ENCODE results near the gene ATP10A. TPM values are rescaled to one million over a fixed set of nuclear protein-coding genes. Genes with fewer than 3 reads are reported as not detected.

ATP10A gene
- polyA plus RNA-seq (2014; cell fraction: cytosol; rRNA removed), result not detected in 2 replicates
- not detected in 2 replicates for polyA plus RNA-seq (2014; cell fraction: nucleus; rRNA removed)

- no peak for DNase-seq (ENCODE audit: low spot score)
These were observed at the start of gene ATP10A for GRCh38 chr15:25863111-25863967. Gene ATP10A, minus strand, starts transcription at chr15:25863327. Its CDS starts 231 bp downstream, at chr15:25863096.

GRCh38 chr15:25912035-25912434 lies 48.9 kb upstream of the ATP10A start:
- DNase-seq (ENCODE audit: low spot score), result no peak

DNA sequence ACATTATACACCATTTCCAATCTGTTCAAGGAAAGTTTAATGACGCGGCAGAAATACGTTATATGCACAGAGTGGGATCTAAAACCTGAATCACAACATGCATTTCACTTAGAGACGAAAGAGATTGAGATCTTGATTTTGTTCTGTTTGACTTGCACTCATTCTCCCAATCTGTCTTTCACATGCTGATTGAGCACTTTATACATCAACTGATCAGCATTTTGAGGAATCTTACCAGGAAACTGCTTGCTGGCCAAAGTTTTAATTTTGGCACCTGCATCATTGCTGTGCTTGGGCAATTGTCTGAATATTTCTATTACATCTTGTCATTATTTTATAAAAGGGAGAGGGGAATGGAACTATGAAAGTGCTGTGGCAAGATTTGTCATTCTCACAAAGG lies 47.7 kb upstream of the ATP10A start:
- no peak for DNase-seq (ENCODE audit: low spot score)

DNA sequence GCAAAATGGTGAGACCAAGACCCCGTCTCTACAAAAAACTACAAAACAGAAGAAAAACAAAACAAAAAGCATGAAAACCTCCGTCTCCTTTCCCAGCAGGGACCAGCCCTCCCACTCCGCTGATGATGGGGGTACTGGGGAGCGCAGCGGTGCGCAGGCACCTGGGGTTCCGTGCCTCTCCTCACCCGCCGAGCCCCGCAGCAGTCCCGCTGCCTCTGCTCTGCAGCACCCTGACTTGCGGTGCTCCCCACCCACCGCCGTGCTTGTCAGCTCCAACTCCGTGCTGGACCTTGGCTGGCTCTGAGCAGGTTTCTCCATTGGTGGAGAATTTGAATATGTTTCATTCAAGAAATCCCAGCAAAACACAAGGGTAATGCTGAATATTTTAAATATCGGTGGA lies 46.7 kb upstream of the ATP10A start:
- no peak for DNase-seq (ENCODE audit: low spot score)

DNA sequence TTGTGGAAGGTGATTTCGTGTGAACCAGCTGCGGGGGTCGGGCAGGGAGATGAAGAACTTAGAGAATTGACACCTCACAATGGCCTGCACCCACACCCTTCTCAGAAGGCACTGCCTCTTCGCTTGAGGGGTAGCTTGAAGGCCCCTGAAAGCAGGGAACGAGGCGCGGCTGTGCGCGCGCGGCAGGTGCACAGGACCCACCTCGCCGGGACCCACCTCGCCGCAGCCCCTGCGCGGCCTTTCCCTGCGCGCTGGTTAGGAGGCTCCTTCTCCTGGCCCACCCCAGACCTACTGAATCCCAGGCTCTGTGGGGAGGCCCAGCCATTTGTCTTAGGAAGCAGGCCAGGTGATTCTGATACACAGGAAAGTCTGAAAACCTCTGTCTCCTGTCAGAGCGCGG lies 46.2 kb upstream of the ATP10A start:
- no peak for DNase-seq (ENCODE audit: low spot score)

- no peak for DNase-seq (ENCODE audit: low spot score)
These were observed 42.0 kb upstream of the ATP10A start for GRCh38 chr15:25905140-25905539.

GRCh38 chr15:25903024-25903581 lies 40.0 kb upstream of the ATP10A start:
- no peak for DNase-seq (ENCODE audit: low spot score)

- DNase-seq (ENCODE audit: low spot score), result no peak
These were observed 38.9 kb upstream of the ATP10A start for GRCh38 chr15:25901811-25902605.

GRCh38 chr15:25900901-25901300 lies 37.8 kb upstream of the ATP10A start:
- no peak for DNase-seq (ENCODE audit: low spot score)

DNA sequence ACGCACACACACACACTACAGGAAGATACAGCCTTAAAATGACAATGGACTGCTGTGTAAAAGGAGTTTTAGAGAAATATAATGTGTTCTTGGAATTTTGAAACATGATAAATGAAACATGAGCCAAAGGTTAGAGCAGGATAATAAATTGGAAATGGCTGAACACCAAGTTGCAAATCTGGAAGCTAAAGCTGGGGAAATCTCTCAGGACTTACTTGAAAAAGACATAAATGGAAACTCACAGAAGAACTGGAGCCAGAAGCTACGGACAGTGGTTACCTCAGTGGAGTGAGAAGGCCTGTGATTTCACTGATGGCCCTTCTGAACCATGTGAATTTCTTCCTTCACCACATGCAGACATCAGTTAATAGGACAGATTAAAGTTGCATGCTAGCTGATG lies 37.3 kb upstream of the ATP10A start:
- no peak for DNase-seq (ENCODE audit: low spot score)

- no peak for DNase-seq (ENCODE audit: low spot score)
These were observed 36.7 kb upstream of the ATP10A start for GRCh38 chr15:25899870-25900269.

GRCh38 chr15:25897658-25898057 lies 34.5 kb upstream of the ATP10A start:
- no peak for DNase-seq (ENCODE audit: low spot score)

GRCh38 chr15:25894371-25894902 lies 31.3 kb upstream of the ATP10A start:
- DNase-seq (ENCODE audit: low spot score), result no peak

DNA sequence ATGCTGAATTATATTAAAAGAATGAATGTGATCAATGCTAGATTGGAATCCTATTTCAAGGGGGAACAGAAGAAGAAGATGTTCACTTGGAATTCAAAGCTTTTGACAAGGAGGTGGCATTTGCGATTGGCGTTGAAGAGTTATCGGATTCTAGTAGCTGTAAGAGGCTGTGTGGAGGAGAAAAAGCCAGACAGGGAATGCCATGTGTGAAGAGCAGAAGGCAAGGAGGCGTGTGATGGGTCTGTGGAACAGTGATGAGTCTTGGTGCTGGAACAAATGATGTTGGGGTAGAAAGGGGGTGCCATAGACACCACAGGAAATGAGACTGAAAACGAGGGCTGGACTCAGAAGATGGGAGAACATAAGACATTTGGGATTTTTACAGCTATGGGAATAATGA lies 30.5 kb upstream of the ATP10A start:
- DNase-seq (ENCODE audit: low spot score), result no peak

DNA sequence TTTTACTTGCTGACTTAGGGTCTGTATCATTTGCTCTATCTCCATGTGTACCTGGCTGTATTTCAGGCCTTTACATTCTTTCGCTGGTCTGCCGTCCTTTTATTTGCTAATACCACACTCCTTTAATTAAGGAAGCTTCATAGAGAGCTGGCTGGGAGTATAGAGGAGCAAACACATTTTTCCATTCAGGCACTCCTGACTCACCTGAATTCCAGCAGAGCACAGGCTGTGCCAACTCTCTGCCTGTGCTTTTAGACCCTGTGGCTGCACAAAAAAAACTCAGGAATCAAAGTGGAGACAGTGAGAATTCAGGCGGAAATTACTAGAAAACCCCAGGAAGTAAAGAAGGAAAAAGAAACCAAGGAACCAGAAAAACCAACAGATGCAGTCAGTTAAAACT lies 29.0 kb upstream of the ATP10A start:
- DNase-seq (ENCODE audit: low spot score), result no peak

GRCh38 chr15:25891081-25891480 lies 28.0 kb upstream of the ATP10A start:
- DNase-seq (ENCODE audit: low spot score), result no peak

DNA sequence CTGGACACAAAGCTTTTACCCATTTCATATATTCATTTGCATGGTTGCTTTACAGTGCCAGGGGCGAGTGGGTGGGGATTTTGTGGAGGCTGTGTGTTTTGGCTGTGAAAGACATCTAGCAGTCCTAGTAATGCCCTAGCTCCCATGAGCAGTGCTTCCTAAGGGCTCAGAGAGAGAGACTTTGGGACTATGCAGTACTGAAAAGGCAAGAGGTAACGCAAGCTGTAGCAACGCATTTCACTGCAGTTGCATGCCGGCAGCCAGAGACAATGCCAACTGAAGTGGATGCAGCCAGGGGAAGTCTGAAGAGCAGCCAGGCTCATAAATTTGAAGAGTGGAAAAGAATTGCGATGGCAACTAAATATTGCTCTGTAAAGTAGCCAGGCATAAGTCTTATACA lies 27.4 kb upstream of the ATP10A start:
- no peak for DNase-seq (ENCODE audit: low spot score)

DNA sequence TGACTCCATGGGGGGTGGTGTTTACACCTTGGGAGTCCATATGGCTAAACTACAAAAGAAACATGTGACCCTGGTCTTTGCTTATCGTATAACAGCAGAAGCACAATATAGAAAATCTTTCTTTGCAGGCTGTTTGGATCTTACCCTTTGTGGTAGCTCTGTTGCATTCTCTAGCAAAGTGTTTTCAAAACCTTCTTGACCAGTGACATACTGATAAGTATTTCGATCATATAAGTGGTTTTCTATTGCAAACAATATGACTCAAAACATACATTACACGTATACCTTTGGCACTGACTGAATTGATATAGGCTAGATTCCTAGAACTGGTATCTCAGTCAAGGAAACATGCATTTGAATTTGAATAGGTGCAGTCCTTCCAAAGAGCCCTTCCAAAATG lies 24.7 kb upstream of the ATP10A start:
- DNase-seq (ENCODE audit: low spot score), result no peak

GRCh38 chr15:25886498-25887140 lies 23.5 kb upstream of the ATP10A start:
- DNase-seq (ENCODE audit: low spot score), result no peak

- DNase-seq (ENCODE audit: low spot score), result no peak
These were observed 21.2 kb upstream of the ATP10A start for GRCh38 chr15:25884370-25884769.

DNA sequence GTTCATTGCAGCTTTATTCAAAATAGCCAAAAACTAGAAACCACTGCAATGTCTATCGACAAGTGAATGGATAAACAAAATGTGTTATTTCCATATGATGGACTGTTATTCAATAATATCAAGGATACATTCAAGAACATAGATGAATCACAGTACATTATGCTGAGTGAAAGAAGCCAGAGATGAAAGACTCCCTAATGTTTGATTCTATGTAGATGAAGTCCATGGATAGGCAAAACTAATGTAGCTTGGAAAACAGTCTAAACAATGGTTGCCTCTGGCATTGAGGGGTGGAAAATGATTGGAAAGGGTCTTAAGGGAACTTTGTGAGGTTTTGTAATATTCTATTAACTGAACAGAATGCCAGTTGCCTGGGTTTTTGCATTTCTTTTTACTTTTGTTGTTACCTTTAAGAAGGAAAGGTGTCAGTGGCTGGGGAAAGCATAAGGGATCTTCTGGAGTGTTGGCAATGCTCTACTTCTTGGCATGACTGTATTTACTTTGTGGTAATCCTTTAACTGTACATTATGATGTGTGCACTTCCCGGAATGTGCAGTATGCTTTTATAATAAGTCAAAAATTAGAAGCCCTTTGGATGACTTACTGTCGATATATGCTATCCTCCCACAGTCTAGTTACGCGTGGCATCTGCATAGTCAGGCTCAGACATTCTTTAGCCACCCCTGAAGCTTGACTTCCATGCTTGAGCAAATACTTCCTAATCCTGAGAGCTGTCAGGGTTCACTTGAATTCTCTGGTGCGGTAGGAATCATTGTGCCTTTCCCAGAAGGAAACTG lies 20.5 kb upstream of the ATP10A start:
- DNase-seq (ENCODE audit: low spot score), result no peak
